Activated T-helper 1 cell treated with anti-CD3 and anti-CD28 coated beads, Interleukin-2, amount 50 U/mL, for 16 hours (primary cell): ENCODE data around the gene PRPSAP1.
"Not testable (repeated sequence)": the region's sequence is repeated elsewhere in the genome, so short reads cannot be mapped to it uniquely, and the experiment has no call there.

ENCODE experiments used
- DNase-seq, 2 donors: peaks; one replicate each; pipeline ENCODE4 v3.0.0-alpha.2; 2020; ENCODE audit warnings: low read depth in 1 of 2, low spot score in 1 of 2

PRPSAP1 gene

GRCh38 chr17:76360461-76360860 is 6.7 kb upstream of the PRPSAP1 start:
- DNase-seq: no peak

- not testable (repeated sequence) for DNase-seq
Observed at GRCh38 chr17:76359776-76360175, 6.1 kb upstream of the PRPSAP1 start.

GRCh38 chr17:76359375-76359774 is 5.7 kb upstream of the PRPSAP1 start:
- no peak for DNase-seq

GRCh38 chr17:76357597-76358158 is 4.0 kb upstream of the PRPSAP1 start:
- no peak for DNase-seq

- no peak for DNase-seq
Observed at GRCh38 chr17:76356803-76357456, 3.2 kb upstream of the PRPSAP1 start.

- no peak for DNase-seq
Observed at GRCh38 chr17:76354747-76355310, 1.1 kb upstream of the PRPSAP1 start.

GRCh38 chr17:76354317-76354729 is 607 bp upstream of the PRPSAP1 start:
- no peak for DNase-seq

GRCh38 chr17:76353004-76353598 is 615 bp downstream of the PRPSAP1 start:
- no peak for DNase-seq

GRCh38 chr17:76351526-76352071 is 2.1 kb downstream of the PRPSAP1 start:
- no peak for DNase-seq

GRCh38 chr17:76350463-76350862 is 3.3 kb downstream of the PRPSAP1 start:
- no peak for DNase-seq

GRCh38 chr17:76346936-76347335 is 6.8 kb downstream of the PRPSAP1 start:
- not testable (repeated sequence) for DNase-seq

- DNase-seq: no peak
Observed at GRCh38 chr17:76345377-76345974, 8.2 kb downstream of the PRPSAP1 start.

- DNase-seq: no peak
Observed at GRCh38 chr17:76343106-76343505, 10.6 kb downstream of the PRPSAP1 start.

- DNase-seq: no peak
Observed at GRCh38 chr17:76341301-76341700, 12.4 kb downstream of the PRPSAP1 start.

GRCh38 chr17:76337413-76337777 is 16.3 kb downstream of the PRPSAP1 start:
- no peak for DNase-seq

GRCh38 chr17:76336756-76337412 is 16.8 kb downstream of the PRPSAP1 start:
- DNase-seq: no peak

- no peak for DNase-seq
Observed at GRCh38 chr17:76335716-76336381, 17.9 kb downstream of the PRPSAP1 start.

- DNase-seq: no peak
Observed at GRCh38 chr17:76333673-76334505, 19.8 kb downstream of the PRPSAP1 start.

- DNase-seq: no peak
Observed at GRCh38 chr17:76331083-76331482, 22.6 kb downstream of the PRPSAP1 start.

GRCh38 chr17:76329664-76330063 is 24.1 kb downstream of the PRPSAP1 start:
- no peak for DNase-seq
